Measurements from ENCODE around the gene SHF. TPM values are rescaled to one million over a fixed set of nuclear protein-coding genes. Genes with fewer than 3 reads are reported as not detected.

SHF gene
- total RNA-seq, 1 experiment from 2014 or later: 21.7 TPM

DNA sequence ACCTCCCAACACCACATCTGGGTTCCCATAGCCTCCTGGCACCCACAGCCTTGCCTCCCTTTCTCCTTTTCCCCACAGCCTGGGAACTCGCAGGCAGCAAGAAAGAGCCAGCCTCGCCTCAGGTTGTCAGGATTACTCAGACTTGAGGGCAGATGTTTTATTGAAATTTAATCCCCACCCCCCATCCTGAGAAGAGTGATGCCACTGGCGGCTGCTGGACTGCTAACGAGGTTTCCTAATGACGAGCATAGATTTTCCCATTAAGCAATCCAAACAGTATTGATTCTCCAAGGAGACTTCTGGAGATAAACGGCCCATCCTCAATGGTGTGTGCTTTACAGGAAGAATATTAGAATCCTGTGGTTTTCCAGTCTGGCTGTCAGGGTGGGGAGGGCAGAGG lies 13.7 kb downstream of the SHF start:
- TF ChIP-seq, protein P1, sequence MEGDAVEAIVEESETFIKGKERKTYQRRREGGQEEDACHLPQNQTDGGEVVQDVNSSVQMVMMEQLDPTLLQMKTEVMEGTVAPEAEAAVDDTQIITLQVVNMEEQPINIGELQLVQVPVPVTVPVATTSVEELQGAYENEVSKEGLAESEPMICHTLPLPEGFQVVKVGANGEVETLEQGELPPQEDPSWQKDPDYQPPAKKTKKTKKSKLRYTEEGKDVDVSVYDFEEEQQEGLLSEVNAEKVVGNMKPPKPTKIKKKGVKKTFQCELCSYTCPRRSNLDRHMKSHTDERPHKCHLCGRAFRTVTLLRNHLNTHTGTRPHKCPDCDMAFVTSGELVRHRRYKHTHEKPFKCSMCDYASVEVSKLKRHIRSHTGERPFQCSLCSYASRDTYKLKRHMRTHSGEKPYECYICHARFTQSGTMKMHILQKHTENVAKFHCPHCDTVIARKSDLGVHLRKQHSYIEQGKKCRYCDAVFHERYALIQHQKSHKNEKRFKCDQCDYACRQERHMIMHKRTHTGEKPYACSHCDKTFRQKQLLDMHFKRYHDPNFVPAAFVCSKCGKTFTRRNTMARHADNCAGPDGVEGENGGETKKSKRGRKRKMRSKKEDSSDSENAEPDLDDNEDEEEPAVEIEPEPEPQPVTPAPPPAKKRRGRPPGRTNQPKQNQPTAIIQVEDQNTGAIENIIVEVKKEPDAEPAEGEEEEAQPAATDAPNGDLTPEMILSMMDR (conservative IDR thresholded peaks at IDR 0.05): no peak
- no peak overlapping the region for H2BK15ac ChIP-seq (ENCODE audit: low read depth, low read length)
- H3K18ac ChIP-seq (ENCODE audit: insufficient read length, low read depth, low read length): no peak overlapping the region
- no peak overlapping the region for H2BK5ac ChIP-seq (ENCODE audit: insufficient read length, low read length)
- no peak overlapping the region for H3K27ac Mint-ChIP-seq
- no peak overlapping the region for H2BK20ac ChIP-seq (ENCODE audit: low read depth, low read length, poor library complexity, severe bottlenecking)
- H3K4me1 Mint-ChIP-seq: peaks cover 17 to 18% of the 10 kb centered on the region in 2 experiments
- no peak overlapping the region for H3K9ac ChIP-seq (ENCODE audit: extremely low read depth, insufficient read length, low read length)
- no peaks in the 10 kb centered on the region for H3K9me3 Mint-ChIP-seq
- no peaks in the 10 kb centered on the region for H3K27me3 ChIP-seq (ENCODE audit: insufficient read depth, low read length)
- H3K4ac ChIP-seq (ENCODE audit: low read depth, low read length): no peak overlapping the region
- H4K91ac ChIP-seq (ENCODE audit: insufficient read length, low read depth, low read length): no peak overlapping the region
- no CpG with 5 or more reads among the region's 6 CpGs for WGBS (ENCODE audit: extremely low coverage, insufficient read length, low lambda C conversion rate)
- no peak overlapping the region for H3K4me3 Mint-ChIP-seq
- no peak overlapping the region for H2BK12ac ChIP-seq (ENCODE audit: insufficient read length, low read depth, low read length)
- no peak overlapping the region for H3K56ac ChIP-seq (ENCODE audit: insufficient read length, low read depth, low read length)
- H3K79me2 ChIP-seq (ENCODE audit: insufficient read depth, low read length): no peaks in the 10 kb centered on the region
- H2AFZ ChIP-seq (ENCODE audit: low read length): no peak overlapping the region
- H3K9me3 ChIP-seq (ENCODE audit: control insufficient read depth, low read depth, low read length): no peaks in the 10 kb centered on the region
- H4K8ac ChIP-seq (replicated peaks; ENCODE audit: insufficient read length, low read depth, low read length): no peak overlapping the region
- H3K27ac ChIP-seq (ENCODE audit: insufficient read length, low read depth, low read length): no peak overlapping the region
- no peak overlapping the region for H3K23ac ChIP-seq (ENCODE audit: insufficient read length, low read depth, low read length)
- no peak overlapping the region for H3K14ac ChIP-seq (ENCODE audit: insufficient read depth, low read length)
- H2BK120ac ChIP-seq (ENCODE audit: low read depth, low read length, poor library complexity, severe bottlenecking): no peak overlapping the region
- H3K23me2 ChIP-seq (ENCODE audit: insufficient read length, low read depth, low read length, poor library complexity, severe bottlenecking): no peaks in the 10 kb centered on the region
- H2AK5ac ChIP-seq (ENCODE audit: insufficient read length, low read length): no peak overlapping the region
- H3K4me2 ChIP-seq (ENCODE audit: insufficient read depth, insufficient read length, low read length): no peak overlapping the region
- H4K20me1 ChIP-seq (ENCODE audit: control insufficient read depth, insufficient read depth, insufficient read length): no peaks in the 10 kb centered on the region
- H3K27me3 Mint-ChIP-seq (ENCODE audit: low read depth): no peaks in the 10 kb centered on the region
- no peak overlapping the region for H3T11ph ChIP-seq (ENCODE audit: low read length)
- no peak for DNase-seq
- H3K4me1 ChIP-seq (ENCODE audit: insufficient read depth, low read length): peaks cover 7% of the 10 kb centered on the region
- H4K5ac ChIP-seq (ENCODE audit: insufficient read length, low read depth, low read length): no peak overlapping the region
- peaks cover 28 to 38% (median 30%) of the 10 kb centered on the region in 3 experiments; a peak in 6 of 7 replicates for H3K36me3 Mint-ChIP-seq (ENCODE audit: insufficient read depth in 1 of 3, low read depth in 3 of 3)
- no peaks in the 10 kb centered on the region for H3K79me1 ChIP-seq (ENCODE audit: insufficient read depth, low read depth, low read length, poor library complexity, severe bottlenecking)
